Measurements from ENCODE around the gene CLTB.

Gene CLTB

GRCh38 chr5:176384991-176385390 lies 31.3 kb downstream of the CLTB start:
- H3K4me1 Mint-ChIP-seq, result peaks cover 37% of the 10 kb centered on the region
- H3K27ac Mint-ChIP-seq, result no peak overlapping the region
- no peak for ATAC-seq
- peaks cover 65% of the 10 kb centered on the region for H3K36me3 Mint-ChIP-seq (ENCODE audit: low read depth)
- H3K4me3 Mint-ChIP-seq, result no peak overlapping the region
- DNase-seq, result no peak
- H3K9me3 Mint-ChIP-seq, result no peaks in the 10 kb centered on the region
- H3K27me3 Mint-ChIP-seq, result no peaks in the 10 kb centered on the region

GRCh38 chr5:176384366-176384930 lies 31.9 kb downstream of the CLTB start:
- H3K4me3 Mint-ChIP-seq, result no peak overlapping the region
- no peak overlapping the region for H3K27ac Mint-ChIP-seq
- no peaks in the 10 kb centered on the region for H3K9me3 Mint-ChIP-seq
- DNase-seq (no peak), ATAC-seq (no peak)
- peaks cover 32% of the 10 kb centered on the region for H3K4me1 Mint-ChIP-seq
- H3K27me3 Mint-ChIP-seq, result no peaks in the 10 kb centered on the region
- peaks cover 68% of the 10 kb centered on the region for H3K36me3 Mint-ChIP-seq (ENCODE audit: low read depth)

GRCh38 chr5:176383961-176384360 lies 32.4 kb downstream of the CLTB start:
- no peak overlapping the region for H3K27ac Mint-ChIP-seq
- peaks cover 72% of the 10 kb centered on the region for H3K36me3 Mint-ChIP-seq (ENCODE audit: low read depth)
- no peak for DNase-seq
- peaks cover 30% of the 10 kb centered on the region for H3K4me1 Mint-ChIP-seq
- H3K9me3 Mint-ChIP-seq, result no peaks in the 10 kb centered on the region
- ATAC-seq, result no peak
- no peaks in the 10 kb centered on the region for H3K27me3 Mint-ChIP-seq
- no peak overlapping the region for H3K4me3 Mint-ChIP-seq

GRCh38 chr5:176383248-176383905 lies 33.0 kb downstream of the CLTB start:
- H3K4me3 Mint-ChIP-seq, result no peak overlapping the region
- H3K9me3 Mint-ChIP-seq, result no peaks in the 10 kb centered on the region
- no peak for DNase-seq
- H3K4me1 Mint-ChIP-seq, result peaks cover 30% of the 10 kb centered on the region
- H3K27ac Mint-ChIP-seq, result no peak overlapping the region
- peaks cover 73% of the 10 kb centered on the region for H3K36me3 Mint-ChIP-seq (ENCODE audit: low read depth)
- ATAC-seq, result no peak
- H3K27me3 Mint-ChIP-seq, result no peaks in the 10 kb centered on the region

GRCh38 chr5:176382721-176383120 lies 33.6 kb downstream of the CLTB start:
- peaks cover 27% of the 10 kb centered on the region for H3K4me1 Mint-ChIP-seq
- peaks cover 67% of the 10 kb centered on the region for H3K36me3 Mint-ChIP-seq (ENCODE audit: low read depth)

GRCh38 chr5:176381979-176382378 lies 34.4 kb downstream of the CLTB start:
- DNase-seq (no peak), ATAC-seq (peak; percentile 17)
- Mint-ChIP-seq H3K4me1 (peaks cover 21% of the 10 kb centered on the region), H3K9me3 (no peaks in the 10 kb centered on the region), H3K27me3 (no peaks in the 10 kb centered on the region), H3K27ac (no peak overlapping the region), H3K36me3 (ENCODE audit: low read depth) (peaks cover 61% of the 10 kb centered on the region), H3K4me3 (no peak overlapping the region)

More at GRCh38 chr5:176382721-176383120, 33.6 kb downstream of the CLTB start:
- Mint-ChIP-seq H3K4me3 (no peak overlapping the region), H3K9me3 (no peaks in the 10 kb centered on the region), H3K27ac (no peak overlapping the region), H3K27me3 (no peaks in the 10 kb centered on the region)
- DNase-seq, result no peak
- ATAC-seq, result no peak

GRCh38 chr5:176381423-176381822 lies 34.9 kb downstream of the CLTB start:
- no peaks in the 10 kb centered on the region for H3K9me3 Mint-ChIP-seq
- H3K27me3 Mint-ChIP-seq, result no peaks in the 10 kb centered on the region
- peaks cover 15% of the 10 kb centered on the region for H3K4me1 Mint-ChIP-seq
- H3K36me3 Mint-ChIP-seq (ENCODE audit: low read depth), result peaks cover 58% of the 10 kb centered on the region
- no peak overlapping the region for H3K4me3 Mint-ChIP-seq
- no peak for ATAC-seq
- no peak for DNase-seq
- H3K27ac Mint-ChIP-seq, result no peak overlapping the region

- H3K36me3 Mint-ChIP-seq (ENCODE audit: low read depth), result peaks cover 45% of the 10 kb centered on the region
- H3K27me3 Mint-ChIP-seq, result no peaks in the 10 kb centered on the region
- H3K9me3 Mint-ChIP-seq, result no peaks in the 10 kb centered on the region
- H3K4me3 Mint-ChIP-seq, result no peak overlapping the region
- ATAC-seq (no peak), DNase-seq (no peak)
- no peaks in the 10 kb centered on the region for H3K4me1 Mint-ChIP-seq
- no peak overlapping the region for H3K27ac Mint-ChIP-seq
Observed at GRCh38 chr5:176379881-176380280, 36.5 kb downstream of the CLTB start.

GRCh38 chr5:176373100-176373818 lies 43.1 kb downstream of the CLTB start:
- Mint-ChIP-seq H3K27ac (no peak overlapping the region), H3K36me3 (ENCODE audit: low read depth) (peaks cover 11% of the 10 kb centered on the region), H3K4me3 (no peak overlapping the region), H3K9me3 (no peaks in the 10 kb centered on the region), H3K4me1 (no peaks in the 10 kb centered on the region), H3K27me3 (no peaks in the 10 kb centered on the region)
- no peak for DNase-seq
- ATAC-seq, result no peak

GRCh38 chr5:176371621-176372539 lies 44.5 kb downstream of the CLTB start:
- peaks cover 9% of the 10 kb centered on the region for H3K4me1 Mint-ChIP-seq
- no peak overlapping the region for H3K4me3 Mint-ChIP-seq
- H3K27ac Mint-ChIP-seq, result no peak overlapping the region

GRCh38 chr5:176369934-176370711 lies 46.2 kb downstream of the CLTB start:
- Mint-ChIP-seq H3K9me3 (no peaks in the 10 kb centered on the region), H3K27me3 (no peaks in the 10 kb centered on the region), H3K36me3 (ENCODE audit: low read depth) (peaks cover 22% of the 10 kb centered on the region), H3K27ac (no peak overlapping the region), H3K4me1 (peaks cover 13% of the 10 kb centered on the region), H3K4me3 (no peak overlapping the region)
- ATAC-seq (no peak), DNase-seq (no peak)

More at GRCh38 chr5:176371621-176372539, 44.5 kb downstream of the CLTB start:
- Mint-ChIP-seq H3K27me3 (no peaks in the 10 kb centered on the region), H3K9me3 (no peaks in the 10 kb centered on the region), H3K36me3 (ENCODE audit: low read depth) (peaks cover 20% of the 10 kb centered on the region)
- no peak for DNase-seq
- no peak for ATAC-seq

- Mint-ChIP-seq H3K4me1 (peaks cover 19% of the 10 kb centered on the region), H3K27ac (no peak overlapping the region), H3K9me3 (no peaks in the 10 kb centered on the region), H3K36me3 (ENCODE audit: low read depth) (peaks cover 22% of the 10 kb centered on the region), H3K27me3 (no peaks in the 10 kb centered on the region), H3K4me3 (no peak overlapping the region)
- ATAC-seq, result no peak
- DNase-seq, result no peak
Observed at GRCh38 chr5:176368726-176369125, 47.6 kb downstream of the CLTB start.

- peak overlapping the region; percentile 70 for H3K4me3 Mint-ChIP-seq
- H3K27me3 Mint-ChIP-seq, result no peaks in the 10 kb centered on the region
- ATAC-seq, result no peak
- H3K9me3 Mint-ChIP-seq, result no peaks in the 10 kb centered on the region
- peaks cover 22% of the 10 kb centered on the region for H3K36me3 Mint-ChIP-seq (ENCODE audit: low read depth)
- peaks cover 31% of the 10 kb centered on the region for H3K4me1 Mint-ChIP-seq
- DNase-seq, result no peak
- H3K27ac Mint-ChIP-seq, result peak overlapping the region; percentile 68
Observed at GRCh38 chr5:176366232-176366894, 50.0 kb downstream of the CLTB start.
